HG03039 (cell line): Measurements from ENCODE around the gene SP6.

ENCODE experiments used
- ATAC-seq: cut with Tn5 transposase; IDR thresholded peaks from one replicate; pipeline ENCODE4 v1.9.1; 2021; ENCODE audit warnings: mild to moderate bottlenecking, moderate library complexity; ENCODE audit not compliant: unreplicated experiment

SP6 gene

DNA sequence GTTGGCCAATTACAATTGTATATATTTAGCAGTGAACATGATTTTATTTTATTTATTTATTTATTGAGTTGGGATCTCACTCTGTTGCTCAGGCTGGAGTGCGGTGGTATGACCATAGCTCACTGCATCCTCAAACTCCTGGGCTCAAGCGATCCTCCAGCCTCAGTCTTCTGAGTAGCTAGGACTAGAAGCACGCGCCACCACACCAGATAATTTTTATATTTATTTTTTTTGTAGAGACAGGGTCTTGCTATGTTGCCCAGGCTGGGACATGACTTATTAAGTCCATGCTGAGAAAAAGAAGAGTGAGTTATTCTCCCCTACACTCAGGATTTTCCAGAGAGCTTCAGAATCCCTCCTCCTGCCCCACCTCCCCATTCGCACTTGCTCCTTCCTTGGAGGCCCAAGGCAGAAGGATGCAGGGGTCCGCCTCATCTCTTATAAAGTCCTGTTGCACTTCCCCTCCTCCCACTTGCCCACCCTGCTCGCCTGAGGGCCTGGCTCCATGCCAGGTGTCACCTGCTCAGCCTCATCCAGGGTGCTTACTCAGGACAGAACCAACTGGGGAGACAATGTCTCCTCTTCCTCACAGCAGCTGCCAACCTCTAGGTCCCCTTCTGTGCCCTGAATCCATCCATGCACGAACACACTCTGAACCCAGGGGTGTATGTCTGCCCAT lies 29.0 kb upstream of the SP6 start:
- ATAC-seq: no peak

DNA sequence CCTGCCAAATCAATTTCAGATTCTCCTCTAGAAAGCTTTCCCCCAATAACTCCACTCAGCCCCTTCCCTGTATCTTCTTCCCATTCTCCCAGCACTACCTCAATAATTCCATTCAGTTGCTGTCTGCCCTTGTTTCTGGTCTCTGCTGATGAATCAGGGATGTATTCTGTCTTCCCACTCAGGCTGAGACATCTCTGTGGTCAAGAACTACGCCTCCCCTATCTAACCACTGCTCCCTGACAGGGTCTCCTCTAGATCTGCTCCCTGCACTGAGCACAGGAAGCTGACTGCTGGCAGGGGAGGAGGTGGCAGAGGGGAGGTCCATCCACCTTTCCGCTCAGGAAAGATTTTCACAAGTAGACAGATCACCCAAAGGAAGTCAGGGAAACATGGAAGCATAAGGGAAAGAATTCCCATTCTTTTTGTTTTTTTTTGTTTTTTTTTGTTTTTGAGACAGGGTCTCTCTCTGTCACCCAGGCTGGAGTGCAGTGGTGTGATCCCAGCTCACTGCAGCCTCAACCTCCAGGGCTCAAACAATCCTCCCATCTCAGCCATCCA lies 28.1 kb upstream of the SP6 start:
- no peak for ATAC-seq

DNA sequence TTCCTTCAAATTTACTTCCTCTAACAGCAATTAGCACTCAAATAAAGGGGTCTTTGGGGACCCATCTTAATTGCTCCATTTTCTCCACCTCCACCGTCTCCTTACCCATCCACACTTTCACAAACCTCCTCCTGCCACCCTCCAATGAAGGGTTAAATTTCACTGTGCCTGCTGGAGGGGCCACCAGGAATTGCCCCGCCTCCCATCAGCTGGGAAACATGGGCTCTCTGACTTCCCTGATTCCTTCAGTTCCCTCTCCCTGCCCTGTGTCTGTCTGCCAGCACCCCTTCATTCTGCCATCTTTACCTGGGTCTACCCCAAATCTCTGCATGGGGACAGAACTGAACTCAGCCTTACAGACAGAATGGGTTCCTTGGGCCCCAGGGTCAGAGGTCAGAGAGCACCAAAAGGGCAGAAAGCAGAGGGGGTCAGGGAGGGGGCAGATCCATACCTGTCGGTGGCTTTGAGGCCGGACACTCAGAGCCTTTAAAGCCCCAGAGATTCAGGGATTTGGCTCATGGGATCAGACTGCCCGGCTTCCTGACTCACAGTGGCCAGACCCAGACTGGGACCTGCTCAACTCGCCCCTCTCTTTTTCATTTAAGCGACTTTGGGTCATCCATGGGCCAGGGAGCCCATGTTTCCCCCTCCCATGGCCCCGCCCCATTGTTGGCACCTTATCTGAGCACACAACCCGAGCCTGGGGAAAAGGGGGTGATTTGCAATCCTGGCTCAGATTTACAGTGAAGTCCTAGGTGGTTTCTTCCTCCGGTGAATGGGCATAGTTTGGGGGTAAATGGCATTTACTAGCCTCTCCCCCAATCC lies 27.5 kb upstream of the SP6 start:
- ATAC-seq: no peak

DNA sequence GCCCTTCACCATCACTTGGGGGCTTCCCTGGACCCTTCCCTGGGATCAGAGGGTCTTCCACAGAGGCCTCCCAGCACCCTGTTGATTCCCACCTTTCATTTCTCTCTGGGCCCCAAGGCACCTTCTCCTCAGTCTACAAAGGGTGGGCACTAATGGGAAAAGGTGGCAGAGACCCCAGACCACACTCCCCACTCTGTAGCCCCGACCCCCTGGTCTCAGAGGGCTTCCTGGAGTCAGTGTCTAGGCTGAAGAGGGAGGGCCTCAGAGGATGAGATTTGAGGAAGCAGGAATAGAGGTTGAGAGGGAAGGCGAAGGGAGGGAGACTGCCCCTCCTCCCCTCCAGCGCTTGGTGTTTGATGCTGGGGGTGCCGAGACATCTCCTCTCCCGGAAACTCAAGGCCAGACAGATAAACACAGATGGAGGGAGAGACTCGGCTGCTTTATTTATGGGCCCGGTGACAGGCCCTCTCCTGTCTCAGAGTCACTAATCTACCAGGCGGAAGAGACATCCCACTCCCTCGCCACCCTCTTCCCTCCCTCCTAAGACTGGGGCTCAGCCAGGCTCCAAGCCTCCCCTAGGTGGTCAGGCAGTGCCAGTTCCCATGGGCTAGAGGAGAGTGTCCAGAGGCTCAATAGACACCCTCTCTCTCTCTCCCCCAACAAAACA lies 26.5 kb upstream of the SP6 start:
- no peak for ATAC-seq

DNA sequence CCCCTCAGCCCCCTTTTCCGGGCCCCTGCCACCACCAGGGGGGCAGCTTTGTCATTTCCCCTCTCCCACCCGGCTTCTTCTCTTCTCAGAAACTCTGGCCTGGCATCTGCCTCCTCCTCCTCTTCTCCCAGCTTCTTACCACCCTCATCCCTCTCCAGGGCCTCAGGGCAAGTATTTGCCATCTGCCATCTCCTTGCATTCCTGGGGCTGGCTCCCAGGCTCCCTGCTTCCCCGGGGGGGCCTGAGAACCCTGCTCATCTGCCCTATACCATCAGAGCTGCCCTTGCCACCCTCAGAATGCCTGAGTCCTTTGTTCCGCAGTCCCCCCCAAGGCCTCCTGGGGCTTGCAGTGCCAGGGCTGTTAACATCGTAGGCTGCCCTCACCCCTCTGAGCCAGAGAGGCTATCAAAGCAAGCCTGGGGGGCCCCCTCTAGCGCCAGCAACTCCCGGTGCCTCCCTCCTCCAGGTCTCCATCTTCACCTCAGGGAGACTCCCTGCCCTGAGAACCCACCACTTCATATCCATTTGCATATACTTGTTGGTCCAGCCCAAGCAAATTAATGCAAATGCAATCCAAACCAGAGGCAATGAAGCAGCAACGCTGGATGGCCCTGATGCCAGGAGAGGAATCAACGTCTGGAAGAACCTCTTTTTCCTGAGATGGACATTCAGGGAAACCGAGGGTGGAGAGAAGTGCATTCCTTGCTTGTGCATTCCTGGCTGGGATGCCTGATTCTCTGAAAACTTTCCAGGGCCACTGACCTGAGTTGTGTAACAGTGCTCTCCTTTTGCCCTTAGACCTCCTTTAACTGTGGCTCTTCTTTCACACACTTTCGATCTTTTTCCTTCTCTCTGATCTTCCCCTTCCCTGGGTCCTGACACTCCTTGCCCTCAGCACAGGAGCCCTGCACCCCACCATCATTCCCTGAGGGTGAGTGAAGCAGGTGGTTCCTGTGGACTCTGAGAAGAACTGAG lies 24.3 kb upstream of the SP6 start:
- no peak for ATAC-seq

DNA sequence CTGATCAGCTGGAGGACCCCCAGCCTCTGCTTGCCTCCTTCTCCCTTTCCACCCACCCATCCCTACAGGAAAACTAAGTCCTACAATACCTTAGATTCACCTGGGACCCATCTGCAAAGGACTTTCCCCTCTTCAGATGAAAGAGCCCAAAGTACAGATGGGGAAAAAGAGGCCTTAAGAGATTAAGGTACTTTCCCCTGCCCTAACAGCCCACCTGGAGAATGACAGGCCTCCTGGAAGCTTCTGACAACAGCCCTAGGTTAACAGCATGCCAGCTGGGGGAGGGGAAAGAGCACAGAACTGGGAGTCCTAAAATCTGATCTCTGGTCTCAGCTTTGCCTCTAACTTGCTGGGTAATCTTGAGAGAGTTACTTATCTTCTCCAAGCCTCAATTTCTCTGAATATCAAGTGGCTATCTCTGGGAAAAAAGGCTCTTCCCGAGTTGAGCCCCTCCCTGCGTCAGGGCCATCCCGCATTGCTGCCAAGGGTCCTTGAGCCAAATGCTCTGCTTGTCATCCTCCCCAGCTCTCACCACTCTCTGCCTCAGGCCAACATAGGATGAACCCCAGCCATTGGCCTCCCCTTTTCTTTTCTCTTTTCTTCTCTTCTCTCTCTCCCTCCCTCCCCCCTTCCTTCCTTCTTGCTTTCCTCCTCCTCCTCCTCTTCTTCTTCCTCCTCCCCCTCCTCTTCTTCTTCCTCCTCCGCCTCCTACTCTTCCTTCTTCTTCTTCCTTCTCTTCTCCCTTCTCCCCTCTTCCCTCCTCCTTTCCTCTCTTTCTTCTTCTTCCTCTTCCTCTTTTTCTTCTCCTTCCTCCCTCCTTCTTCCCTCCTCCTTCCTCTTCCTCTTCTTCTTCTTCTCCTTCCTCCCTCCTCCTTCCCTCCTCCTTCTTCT lies 22.5 kb upstream of the SP6 start:
- ATAC-seq: no peak

DNA sequence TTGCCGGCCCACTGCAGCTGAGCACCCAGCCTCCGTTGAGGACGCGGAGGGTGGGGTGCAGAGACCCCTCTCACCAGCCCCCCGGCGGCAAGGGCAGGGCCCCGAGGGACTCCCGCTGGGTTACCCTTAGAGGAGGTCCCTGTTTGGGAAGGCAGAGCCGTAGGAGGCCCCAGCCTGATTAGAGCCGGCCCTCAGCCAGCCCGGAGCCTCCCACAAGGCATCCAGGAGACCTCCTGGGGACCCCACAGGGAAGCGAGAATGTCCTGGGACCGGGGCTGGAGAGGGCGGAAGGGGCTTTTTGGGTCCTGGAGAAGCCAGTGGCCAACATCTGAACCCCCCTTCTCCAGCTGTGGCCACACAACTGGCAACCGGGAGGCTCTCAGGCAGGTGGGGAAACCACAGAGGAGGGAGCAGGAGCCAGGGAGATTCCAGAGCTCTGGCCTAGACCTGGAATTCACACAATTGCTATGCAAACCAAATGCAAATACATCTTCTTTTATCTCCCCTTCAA lies 21.7 kb upstream of the SP6 start:
- ATAC-seq: no peak

DNA sequence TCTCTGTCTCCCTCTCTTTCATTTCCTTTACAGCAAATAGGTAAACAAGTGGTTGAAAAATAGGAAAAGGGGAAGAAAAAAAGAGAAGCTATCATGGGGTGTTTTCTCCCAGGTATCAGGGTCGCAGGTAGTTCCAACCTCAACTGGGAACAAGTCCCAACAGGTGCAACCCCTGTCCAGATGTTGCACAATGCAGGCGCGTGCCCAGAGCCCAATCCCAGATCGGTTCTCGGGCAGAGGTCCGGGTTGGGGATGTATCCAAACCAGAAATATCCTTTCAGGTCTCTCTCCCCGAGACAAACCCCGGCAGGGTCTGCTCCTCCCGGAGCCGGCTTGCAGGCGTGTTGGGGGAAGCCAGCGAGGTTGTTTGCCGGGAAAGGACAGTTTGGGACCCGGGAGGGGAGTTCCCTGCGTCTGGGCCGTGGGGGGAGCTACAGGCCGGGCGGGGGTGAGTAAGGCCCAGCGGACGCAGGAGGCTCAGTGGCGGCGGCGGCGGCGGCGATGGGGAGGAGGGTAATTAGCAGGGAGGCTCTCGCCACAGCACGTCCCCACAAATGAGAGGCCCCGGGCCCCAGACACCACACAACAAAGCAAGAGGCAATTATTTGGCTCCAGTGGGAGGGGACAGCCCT lies 21.2 kb upstream of the SP6 start:
- ATAC-seq: no peak

DNA sequence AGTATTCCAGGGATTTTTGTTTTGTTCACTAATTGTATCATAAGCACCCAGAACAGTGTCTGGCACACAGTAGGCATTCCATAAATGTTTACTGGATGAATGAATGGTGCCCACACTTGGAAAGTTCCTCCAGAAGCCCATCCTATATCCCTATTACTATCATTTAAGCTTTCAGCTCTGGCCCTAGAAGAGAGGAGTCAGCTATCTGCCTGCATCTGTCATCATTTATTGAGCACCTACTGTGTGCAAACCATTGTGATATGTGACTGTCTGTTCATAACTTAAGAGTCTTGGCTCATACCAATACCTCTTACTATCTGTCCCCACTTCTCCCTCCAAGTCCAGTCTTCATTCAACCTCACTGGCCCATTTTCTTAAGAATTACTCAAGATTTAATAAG lies 20.1 kb upstream of the SP6 start:
- ATAC-seq: no peak

DNA sequence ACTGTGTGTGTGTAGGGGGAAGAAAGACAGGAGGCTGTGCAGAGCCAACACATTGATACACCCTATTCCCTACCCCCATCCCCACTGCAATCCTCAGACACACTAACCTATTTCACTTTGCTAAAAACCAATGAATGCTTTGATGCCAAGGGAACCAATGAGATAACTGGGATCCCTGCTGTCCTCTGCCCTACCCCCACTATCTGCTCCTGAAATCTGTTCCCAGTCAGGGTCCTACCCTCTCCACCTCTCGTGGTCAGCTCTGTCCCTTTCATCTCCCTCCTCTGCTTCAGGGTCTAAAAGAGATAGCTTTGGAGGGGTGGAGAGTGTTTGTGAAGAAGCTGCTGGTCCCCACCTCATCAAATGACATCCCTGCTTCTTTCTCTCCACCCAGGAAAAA lies 19.1 kb upstream of the SP6 start:
- no peak for ATAC-seq

DNA sequence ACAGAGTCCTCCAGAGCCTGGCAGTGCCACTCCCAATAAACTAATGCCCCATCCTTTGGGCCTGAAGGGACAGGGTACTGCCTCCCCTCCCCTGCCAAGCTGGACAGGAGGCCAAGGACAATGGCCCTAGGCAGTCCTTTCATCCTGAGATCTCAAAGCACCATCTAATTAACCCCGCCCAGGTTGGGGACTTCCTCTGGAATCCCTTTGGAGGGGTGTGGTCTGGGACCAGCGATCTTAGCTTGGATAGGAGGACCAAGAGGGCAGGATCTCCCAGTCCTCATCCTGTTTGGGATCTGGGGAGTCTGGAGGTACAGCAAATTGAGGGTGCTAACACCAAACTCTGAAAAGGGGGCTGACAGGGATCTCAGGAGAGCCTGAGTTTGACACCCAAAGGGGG lies 18.2 kb upstream of the SP6 start:
- no peak for ATAC-seq

DNA sequence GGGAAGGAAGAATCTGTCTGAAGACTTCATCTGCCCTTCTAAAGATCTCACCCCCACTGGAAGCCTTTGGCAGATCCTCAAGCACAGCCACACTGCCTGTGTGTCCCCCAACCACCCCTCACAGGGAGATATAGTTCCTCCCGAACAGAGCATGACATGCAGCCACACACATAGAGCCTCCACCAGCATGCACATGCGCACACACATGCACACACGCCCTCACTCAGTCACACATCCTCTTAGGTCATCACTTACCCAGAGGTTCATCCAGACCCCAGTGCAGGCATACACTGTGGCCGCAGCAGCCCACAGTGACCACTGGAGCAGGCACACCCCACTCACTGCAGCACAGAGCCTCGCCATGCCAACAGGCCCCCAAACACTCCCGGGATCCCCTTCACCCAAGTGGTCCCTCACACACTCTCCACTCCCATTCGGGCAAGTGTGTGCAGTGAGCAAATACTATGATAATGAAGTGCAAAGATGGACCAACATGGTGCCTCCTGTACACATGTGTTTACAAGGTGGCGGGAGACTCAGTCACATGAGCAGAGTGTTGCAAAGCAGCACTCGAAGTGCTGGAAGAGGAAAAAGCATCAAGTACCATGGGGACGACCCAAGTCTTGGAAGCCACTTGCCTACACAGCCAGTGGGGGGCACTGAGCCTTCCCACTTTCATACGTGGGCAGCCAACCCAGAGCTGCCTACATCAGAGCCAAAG lies 17.0 kb upstream of the SP6 start:
- ATAC-seq: no peak

DNA sequence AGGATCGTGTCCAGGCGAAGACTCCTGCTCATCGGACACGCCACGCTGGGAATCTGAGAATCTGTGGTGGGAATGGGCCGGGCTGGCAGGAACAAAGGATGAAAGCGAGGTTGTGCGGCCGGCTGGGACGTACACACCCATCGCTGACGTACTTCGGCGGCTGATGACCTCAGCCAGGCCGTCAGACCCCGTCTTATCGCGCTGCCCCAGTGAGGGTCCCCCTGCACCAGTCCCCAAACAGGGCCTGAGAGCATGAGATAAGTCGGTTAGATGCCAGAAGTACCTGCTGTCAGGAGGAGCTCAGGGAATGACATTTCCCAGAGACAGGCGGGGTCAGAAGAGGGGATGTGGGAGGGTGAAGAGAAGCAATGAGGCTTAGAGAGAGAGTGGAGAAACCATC lies 16.0 kb upstream of the SP6 start:
- ATAC-seq: no peak

DNA sequence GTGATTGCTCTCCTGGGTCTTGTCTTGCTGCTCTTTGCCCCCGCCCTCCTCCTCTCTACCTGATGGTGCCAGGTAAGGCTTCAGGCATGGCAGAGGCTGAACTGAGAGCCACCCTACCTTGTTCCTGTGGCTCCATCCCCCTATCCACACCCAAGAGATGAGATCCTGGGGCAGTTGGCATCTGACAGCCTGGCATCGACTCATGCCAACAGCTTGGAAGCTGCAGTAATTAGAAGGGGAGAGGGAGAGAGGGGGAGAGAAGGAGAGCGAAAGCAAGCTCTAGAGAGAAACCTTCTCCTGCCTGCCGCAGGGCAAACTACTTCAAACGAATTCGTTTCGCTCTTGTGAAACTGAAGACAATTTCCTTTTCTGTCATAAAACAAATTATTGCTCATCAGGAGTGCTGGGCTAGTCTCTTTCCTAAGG lies 13.8 kb upstream of the SP6 start:
- no peak for ATAC-seq

DNA sequence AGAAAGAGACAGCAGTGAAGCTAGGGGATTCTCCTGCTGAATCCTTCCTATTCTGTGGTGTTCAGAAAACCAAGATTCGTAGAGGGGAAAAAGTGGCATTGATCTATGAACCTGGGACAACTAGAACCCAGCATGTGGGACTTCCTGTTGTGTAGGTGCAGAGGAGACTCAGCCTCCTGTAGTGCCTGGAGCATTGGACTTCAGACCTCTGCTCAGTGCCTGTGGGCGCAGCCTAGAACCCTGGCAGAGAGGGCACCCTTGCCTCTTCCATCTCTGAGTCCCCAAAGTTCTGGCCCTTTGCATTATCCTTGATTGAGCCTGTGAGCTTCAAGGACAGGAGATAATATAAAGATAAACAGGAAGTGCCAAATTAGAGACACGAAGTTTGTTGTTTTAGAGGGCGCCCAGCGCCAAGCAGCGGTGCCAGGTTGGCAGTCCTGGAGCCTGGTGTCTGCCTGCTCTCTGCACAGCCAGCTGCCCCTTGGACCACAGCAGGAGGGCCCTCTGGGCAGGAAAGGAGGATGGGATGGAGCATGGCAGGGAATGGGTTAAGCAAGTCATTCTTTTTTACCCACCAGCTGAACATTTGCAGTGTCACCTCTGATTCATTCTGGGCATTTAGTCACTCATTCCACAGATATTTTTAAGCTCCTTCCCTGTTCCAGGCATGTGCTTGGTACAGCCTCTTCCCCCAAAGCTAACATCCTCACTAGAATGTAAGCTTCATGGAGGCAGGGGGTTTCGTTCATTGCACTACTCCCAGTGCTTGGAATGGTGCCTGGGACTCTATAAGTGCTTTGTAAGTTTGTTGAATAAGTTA lies 11.9 kb upstream of the SP6 start:
- ATAC-seq: no peak

DNA sequence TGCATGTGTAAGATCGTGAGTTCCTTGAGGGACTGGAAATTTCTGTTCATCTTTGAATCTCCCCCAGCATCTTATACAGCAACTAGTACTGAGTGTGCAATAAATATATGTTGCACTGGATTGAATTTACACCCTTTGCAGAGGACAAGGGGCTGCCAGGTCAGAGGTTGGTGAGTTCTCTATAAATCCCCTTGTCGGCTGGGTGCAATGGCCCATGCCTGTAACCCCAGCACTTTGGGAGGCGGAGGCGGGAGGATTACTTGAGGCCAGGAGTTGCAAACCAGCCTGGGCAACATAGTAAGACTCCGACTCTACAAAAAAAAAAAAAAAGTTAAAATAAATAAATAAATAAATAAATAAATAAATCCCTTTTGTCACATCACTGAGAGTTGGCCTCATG lies 9.4 kb upstream of the SP6 start:
- ATAC-seq: no peak
